DND-41 (cell line): Measurements from ENCODE around the gene ADH5.
"Not testable (repeated sequence)": the region's sequence is repeated elsewhere in the genome, so short reads cannot be mapped to it uniquely, and the experiment has no call there.

Experiments
- EZH2 ChIP-seq: IDR thresholded peaks from 3 replicates; pipeline ENCODE4 v1.6.1; 2012; ENCODE audit warnings: borderline replicate concordance, low read depth, mild to moderate bottlenecking, moderate library complexity, low read length, inconsistent platforms; ENCODE audit not compliant: severe bottlenecking
- TF ChIP-seq, protein P1 (sequence below): IDR thresholded peaks from 2 replicates; pipeline ENCODE4 v1.5.1; 2012; ENCODE audit warnings: borderline replicate concordance, low read length, moderate library complexity, mild to moderate bottlenecking; ENCODE audit not compliant: poor library complexity, severe bottlenecking; ENCODE audit errors: extremely low read depth

- TF ChIP-seq, protein P1, sequence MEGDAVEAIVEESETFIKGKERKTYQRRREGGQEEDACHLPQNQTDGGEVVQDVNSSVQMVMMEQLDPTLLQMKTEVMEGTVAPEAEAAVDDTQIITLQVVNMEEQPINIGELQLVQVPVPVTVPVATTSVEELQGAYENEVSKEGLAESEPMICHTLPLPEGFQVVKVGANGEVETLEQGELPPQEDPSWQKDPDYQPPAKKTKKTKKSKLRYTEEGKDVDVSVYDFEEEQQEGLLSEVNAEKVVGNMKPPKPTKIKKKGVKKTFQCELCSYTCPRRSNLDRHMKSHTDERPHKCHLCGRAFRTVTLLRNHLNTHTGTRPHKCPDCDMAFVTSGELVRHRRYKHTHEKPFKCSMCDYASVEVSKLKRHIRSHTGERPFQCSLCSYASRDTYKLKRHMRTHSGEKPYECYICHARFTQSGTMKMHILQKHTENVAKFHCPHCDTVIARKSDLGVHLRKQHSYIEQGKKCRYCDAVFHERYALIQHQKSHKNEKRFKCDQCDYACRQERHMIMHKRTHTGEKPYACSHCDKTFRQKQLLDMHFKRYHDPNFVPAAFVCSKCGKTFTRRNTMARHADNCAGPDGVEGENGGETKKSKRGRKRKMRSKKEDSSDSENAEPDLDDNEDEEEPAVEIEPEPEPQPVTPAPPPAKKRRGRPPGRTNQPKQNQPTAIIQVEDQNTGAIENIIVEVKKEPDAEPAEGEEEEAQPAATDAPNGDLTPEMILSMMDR, result not testable (repeated sequence)
- not testable (repeated sequence) for TF ChIP-seq EZH2
These were observed 28.7 kb upstream of the ADH5 start for GRCh38 chr4:99117122-99117841.
